ENCODE measurements around the gene PRSS22.

The PRSS22 gene

DNA sequence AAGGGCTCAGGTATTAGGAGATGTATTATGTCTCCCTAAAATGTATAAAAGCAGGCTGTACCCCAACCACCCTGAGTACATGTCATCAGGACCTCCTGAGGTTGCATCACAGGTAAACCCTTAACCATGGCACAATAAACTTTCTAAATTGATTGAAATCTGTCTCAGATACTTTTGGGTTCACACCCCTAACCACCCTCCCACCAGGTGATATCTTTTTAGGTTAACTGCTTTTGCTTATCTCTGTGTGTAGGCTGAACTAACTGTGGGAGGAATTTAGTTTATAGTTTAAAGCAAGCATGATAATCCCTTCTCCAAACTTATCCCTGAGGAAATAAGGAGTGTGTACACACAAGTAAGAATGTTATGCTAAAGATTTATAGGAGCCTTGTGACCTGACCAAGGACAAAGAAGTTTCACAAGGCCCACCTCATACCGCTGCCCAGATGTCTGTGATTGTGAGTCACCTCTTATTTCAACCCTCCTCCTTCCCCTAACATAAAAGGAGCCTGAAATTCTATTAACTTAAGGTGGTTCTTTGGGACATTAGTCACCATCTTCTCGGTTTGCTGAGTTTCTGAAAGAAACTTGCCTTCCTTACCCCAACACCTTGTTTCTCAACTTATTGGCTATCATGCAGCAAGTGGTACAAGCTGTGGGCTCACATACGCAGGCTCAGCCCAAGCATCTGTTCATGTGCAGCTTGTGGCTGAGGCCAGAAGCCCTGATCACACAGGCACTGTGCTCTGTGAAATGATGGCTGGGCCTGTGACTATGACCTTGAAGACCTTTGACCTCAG is 11.3 kb downstream of the PRSS22 start:
- POLR2A ChIA-PET, result interaction anchor here (2.6 kb wide), 1 partner anchor 22 kb away, joined by 14 read pairs; no protein-coding TSS in a partner anchor
- TF ChIP-seq FOXK2 (IDR thresholded peaks at IDR 0.05) (no peak), PKNOX1 (IDR thresholded peaks at IDR 0.05) (no peak), LEF1 (IDR thresholded peaks at IDR 0.05; ENCODE audit: borderline replicate concordance) (no peak), ARNT (IDR thresholded peaks at IDR 0.05) (no peak), CTBP1 (IDR thresholded peaks at IDR 0.05; ENCODE audit: borderline replicate concordance) (no peak), HDGF (IDR thresholded peaks at IDR 0.05; ENCODE audit: borderline replicate concordance) (no peak), BHLHE40 (IDR thresholded peaks at IDR 0.05; ENCODE audit: borderline replicate concordance) (no peak), NFRKB (IDR thresholded peaks at IDR 0.05) (no peak), SUZ12 (IDR thresholded peaks at IDR 0.05) (no peak), ELF4 (IDR thresholded peaks at IDR 0.05) (no peak)
- CTCF ChIA-PET, result no interaction called here
- DNase-seq (ENCODE audit: extremely low spot score), result no peak

DNA sequence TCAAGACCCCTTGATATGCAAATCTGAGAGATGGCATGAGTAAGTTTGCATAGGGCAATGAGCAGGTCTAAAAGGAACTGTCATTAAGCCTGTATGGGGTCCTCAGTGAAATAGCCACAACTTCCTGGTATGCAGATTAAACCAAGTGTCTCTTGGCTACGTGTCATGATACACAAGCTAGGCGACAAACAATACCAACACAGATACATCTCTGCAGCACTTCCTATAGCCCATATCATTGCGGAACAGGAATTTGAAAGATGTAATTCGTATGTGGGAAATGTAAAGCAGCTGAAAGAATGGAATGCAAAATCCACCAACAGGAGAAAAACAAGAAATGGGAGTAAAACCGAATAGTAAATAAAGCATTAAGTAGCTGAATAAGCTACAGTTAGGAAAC is 12.9 kb downstream of the PRSS22 start:
- TF ChIP-seq BHLHE40 (IDR thresholded peaks at IDR 0.05; ENCODE audit: borderline replicate concordance) (no peak), CTBP1 (IDR thresholded peaks at IDR 0.05; ENCODE audit: borderline replicate concordance) (no peak), PKNOX1 (IDR thresholded peaks at IDR 0.05) (no peak), TARDBP (IDR thresholded peaks at IDR 0.05) (no peak), SP1 (IDR thresholded peaks at IDR 0.05) (no peak), ARNT (IDR thresholded peaks at IDR 0.05) (no peak), HDGF (IDR thresholded peaks at IDR 0.05; ENCODE audit: borderline replicate concordance) (no peak), ZNF384 (IDR thresholded peaks at IDR 0.05) (no peak), ELF4 (IDR thresholded peaks at IDR 0.05) (no peak), SUZ12 (IDR thresholded peaks at IDR 0.05) (no peak), FOXK2 (IDR thresholded peaks at IDR 0.05) (no peak), LEF1 (IDR thresholded peaks at IDR 0.05; ENCODE audit: borderline replicate concordance) (no peak), FOXM1 (IDR thresholded peaks at IDR 0.05; ENCODE audit: borderline replicate concordance) (no peak), FOXA1 (IDR thresholded peaks at IDR 0.05) (no peak), L3MBTL2 (conservative IDR thresholded peaks at IDR 0.05) (no peak), NFRKB (IDR thresholded peaks at IDR 0.05) (no peak)
- CTCF ChIA-PET, result interaction anchor here (0.6 kb wide), 1 partner anchor 131 kb away, joined by 3 read pairs; no protein-coding TSS in a partner anchor
- no peak for DNase-seq (ENCODE audit: extremely low spot score)
- POLR2A ChIA-PET, result interaction anchor here (0.8 to 2.6 kb wide), 2 partner anchors 23 to 66 kb away, joined by 3 to 14 read pairs; no protein-coding TSS in a partner anchor

DNA sequence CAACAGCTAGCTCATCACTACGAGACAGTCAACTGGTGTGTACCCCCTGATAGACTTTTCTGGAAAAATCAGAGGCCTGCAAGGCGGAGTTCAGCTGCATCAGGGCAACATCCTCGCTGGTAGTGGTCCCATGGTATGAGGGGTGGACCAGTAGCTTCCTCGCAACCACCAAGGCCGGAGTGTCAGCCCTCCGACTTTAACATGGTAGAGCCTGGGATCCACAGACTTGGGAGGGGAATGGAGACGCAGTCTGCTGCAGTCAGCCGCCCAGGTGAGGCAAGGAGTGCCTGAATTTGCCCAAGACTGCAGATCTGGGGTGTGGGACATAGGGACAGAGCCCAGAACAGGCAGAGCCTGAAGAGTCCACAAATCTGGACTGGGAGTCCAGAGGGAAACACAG is 14.4 kb downstream of the PRSS22 start:
- CTCF ChIA-PET, result interaction anchor here (1.2 kb wide), 1 partner anchor 21 kb away, joined by 4 read pairs; no protein-coding TSS in a partner anchor
- TF ChIP-seq FOXA1 (IDR thresholded peaks at IDR 0.05) (no peak), FOXM1 (IDR thresholded peaks at IDR 0.05; ENCODE audit: borderline replicate concordance) (no peak), PKNOX1 (IDR thresholded peaks at IDR 0.05) (no peak), L3MBTL2 (conservative IDR thresholded peaks at IDR 0.05) (no peak), ELF4 (IDR thresholded peaks at IDR 0.05) (no peak), LEF1 (IDR thresholded peaks at IDR 0.05; ENCODE audit: borderline replicate concordance) (no peak)
- DNase-seq (ENCODE audit: extremely low spot score), result no peak
- POLR2A ChIA-PET, result interaction anchor here (1.1 to 2.0 kb wide), 2 partner anchors 25 to 68 kb away, joined by 3 to 8 read pairs; partner anchors contain the start of gene FLYWCH1

DNA sequence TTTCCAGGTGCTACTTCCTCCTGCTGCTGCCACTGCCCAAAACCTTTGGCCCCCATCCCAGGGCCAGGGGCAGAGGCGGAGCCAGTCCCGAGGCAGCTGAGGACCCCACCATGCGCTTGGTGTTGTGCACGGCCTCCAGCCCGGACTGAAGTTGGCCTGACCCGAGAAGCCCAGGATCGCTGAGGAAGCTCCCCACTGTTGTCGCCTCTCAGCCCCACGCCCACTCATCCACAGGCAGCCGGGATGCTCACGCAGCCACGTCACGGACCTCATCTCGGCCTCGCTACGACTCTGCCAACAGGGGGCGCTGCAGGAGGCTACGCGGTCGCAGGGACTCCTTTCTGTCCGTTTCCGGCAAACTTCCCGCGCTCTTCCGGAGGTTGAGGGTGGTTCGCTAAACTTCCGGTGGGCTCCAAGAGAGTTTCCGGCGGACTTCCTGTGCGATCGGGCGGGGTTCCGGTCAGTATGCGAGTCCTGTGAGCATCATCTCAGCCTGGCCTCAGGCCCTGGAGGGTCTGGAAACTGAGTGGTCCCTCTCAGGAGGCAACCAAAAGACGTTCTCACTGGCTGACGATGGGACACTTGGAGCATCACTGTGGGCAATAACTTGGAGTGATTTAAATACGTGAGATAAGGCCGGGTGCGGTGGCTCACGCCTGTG is 15.5 kb downstream of the PRSS22 start:
- DNase-seq (ENCODE audit: extremely low spot score), result peak; percentile 96
- ChIA-PET CTCF (interaction anchor here (0.6 kb wide), 2 partner anchors 47 to 74 kb away, joined by 3 to 4 read pairs; no protein-coding TSS in a partner anchor), POLR2A (interaction anchor here (0.6 to 2.0 kb wide), 2 partner anchors 26 to 64 kb away, joined by 3 to 8 read pairs; no protein-coding TSS in a partner anchor)
- TF ChIP-seq TARDBP (IDR thresholded peaks at IDR 0.05) (peak; percentile 88), PKNOX1 (IDR thresholded peaks at IDR 0.05) (peak; percentile 78), ELF4 (IDR thresholded peaks at IDR 0.05) (peak; percentile 80), CTBP1 (IDR thresholded peaks at IDR 0.05; ENCODE audit: borderline replicate concordance) (peak; percentile 84; the same call in 1 of the 2 replicates), FOXM1 (IDR thresholded peaks at IDR 0.05; ENCODE audit: borderline replicate concordance) (peak; percentile 63; the same call in 1 of the 2 replicates), L3MBTL2 (conservative IDR thresholded peaks at IDR 0.05) (peak; percentile 94), BHLHE40 (IDR thresholded peaks at IDR 0.05; ENCODE audit: borderline replicate concordance) (no peak), SUZ12 (IDR thresholded peaks at IDR 0.05) (no peak), ARNT (IDR thresholded peaks at IDR 0.05) (peak; percentile 67)

All from HEK293T (cell line).